HG03571 (cell line): ENCODE data around the gene TBL1X.
A peak's percentile ranks its signal among the peaks of the same experiment; 100 is the strongest.

Experiments
- ATAC-seq: cut with Tn5 transposase; IDR thresholded peaks from one replicate; pipeline ENCODE4 v1.9.1; 2021; ENCODE audit not compliant: unreplicated experiment

The TBL1X gene

DNA sequence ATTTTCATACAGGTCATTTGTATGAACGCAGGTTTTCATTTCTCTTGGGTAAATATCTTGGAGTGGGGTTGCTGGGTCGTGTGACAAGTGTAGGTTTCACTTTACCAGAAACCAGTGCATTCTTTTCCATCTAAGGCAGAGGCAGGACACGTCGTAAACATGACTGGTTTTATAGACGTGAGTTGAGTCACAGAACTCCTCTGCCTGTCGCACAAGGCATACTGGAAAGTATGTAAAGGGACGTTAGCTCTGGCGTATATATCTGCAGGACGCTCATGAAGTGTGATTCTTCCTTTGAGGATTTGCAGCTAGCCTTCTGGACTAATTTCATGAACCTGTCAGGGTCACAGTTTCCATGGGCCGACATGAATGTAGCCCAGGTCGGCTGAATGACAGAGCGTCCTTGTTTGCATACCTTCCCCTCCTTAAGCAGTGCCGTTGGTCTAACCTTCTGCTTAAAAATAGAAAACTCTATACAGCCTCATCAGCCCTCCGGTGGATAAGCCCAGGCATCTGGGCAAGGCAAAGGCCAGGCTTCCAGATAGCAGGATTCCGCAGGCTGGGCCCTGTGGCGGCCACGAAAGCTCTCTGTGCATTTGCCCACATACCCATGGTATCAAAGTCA is 194.8 kb downstream of the TBL1X start:
- ATAC-seq, result no peak

DNA sequence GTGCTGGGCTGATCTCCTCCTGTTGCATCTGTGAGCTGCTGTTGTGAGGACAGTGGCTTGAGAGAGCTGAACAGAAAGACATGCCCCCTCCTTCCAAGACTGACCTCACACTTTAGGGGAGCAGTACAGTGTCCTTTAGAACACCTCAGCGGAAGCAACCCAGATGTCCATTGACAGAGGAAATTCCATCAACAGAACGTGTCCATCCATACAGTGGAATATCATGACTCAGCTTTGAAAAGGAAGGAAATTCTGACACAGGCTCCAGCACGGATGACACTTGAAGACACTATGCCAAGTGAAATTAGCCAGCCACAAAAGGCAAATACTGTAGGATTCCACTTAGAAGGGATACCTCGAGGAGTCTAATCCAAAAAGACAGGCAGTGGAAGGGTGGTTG is 197.3 kb downstream of the TBL1X start:
- no peak for ATAC-seq

DNA sequence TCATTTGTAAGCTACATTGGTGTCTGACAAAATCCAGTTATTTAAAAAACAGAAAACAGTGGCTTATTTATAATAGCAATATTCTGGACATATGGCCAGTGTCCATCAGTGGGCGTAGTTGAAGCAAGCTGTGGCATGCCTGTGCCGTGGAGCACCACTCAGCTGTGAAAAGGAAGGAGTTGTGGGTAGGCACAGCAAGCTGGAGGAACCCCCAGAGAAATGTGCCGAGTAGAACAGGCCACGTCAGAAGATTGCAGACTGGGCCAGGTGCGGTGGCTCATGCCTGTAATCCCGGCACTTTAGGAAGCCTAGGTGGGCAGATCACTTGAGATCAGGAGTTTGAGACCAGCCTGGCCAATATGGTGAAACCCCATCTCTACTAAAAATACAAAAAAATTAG is 198.4 kb downstream of the TBL1X start:
- ATAC-seq, result no peak

DNA sequence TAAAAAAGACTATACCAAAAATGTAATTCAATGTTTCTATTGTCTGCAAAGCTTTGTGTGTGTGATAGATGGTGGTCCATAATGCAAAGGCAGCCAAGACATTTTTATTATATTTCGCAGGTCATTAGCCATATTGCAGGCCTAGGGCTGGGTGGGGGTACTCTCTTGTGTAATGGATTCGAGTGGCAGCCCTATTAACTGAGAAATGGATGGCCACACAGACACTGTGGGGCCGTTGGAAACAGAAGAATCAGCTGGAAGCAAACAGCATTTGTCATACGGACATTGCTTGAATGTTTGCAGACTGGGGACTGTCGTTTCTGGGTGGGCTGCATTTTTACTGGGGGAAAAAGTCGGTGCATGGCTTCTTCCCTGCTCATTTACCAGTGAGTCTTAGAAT is 199.4 kb downstream of the TBL1X start:
- no peak for ATAC-seq

DNA sequence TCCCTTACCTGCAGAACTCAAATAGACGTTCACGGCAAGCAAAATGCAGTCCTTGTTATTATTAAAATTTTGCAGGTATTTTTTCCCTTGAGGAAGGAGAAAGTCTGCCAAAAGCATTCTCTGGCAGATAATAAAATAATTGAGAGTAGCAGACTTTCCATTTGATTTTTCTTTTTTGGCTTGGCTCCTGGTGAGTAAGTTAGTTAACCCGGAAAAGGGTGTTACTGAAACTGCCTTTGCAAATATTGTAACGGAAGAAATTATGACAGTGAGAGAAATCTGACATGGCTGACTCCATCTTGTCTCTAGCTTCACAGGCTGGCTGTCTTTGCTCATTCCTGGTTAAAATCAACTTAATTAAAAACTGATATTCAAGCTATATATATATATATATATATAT is 200.3 kb downstream of the TBL1X start:
- no peak for ATAC-seq

DNA sequence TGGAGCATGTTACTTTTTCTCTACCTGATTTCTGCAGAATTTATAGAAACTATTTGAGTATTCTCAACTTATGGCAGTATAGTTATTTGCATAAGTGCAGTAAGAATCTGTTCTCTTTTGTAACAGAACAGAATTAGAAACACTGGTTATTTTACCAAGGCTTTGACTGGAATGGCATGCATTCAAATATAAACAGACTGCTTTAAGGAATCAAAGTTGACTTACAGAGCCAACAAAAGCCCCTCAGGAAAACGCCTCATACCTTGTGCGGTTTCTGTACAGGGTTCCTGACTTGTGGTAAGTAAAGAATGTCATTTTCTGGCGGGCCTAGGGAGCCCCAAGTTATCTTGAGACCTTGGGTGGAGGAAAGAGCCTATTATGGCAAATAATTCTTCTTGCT is 203.7 kb downstream of the TBL1X start:
- no peak for ATAC-seq

DNA sequence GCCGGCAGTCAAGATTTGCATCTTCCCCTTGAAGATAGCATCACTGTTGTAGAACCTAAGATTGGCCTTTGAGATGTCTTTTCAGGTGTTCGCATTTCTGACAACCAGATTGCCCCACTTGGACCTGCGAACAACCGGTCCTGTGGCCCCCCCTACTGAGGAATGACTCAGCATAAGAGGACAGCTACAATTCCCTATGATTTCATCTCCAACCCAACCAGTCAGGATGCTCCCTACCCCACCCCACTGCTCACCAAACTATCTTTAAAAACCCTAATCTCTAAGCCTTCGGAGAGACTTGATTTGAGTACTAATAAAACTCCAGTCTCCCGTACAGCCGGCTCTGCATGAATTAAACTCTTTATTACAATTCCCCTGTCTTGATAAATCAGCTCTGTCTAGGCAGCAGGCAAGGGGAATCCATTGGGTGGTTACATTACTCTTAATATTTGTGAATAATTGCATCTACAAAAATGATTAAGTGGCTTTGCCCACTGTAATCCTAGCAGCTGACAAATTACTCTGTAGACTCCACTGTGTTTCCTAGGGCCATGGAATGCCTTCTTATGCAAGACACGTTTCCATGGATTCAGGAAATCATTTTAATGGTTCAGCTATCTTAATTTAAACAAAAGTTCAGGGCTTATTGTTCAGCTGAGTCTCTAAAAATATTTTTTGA is 205.4 kb downstream of the TBL1X start:
- no peak for ATAC-seq

DNA sequence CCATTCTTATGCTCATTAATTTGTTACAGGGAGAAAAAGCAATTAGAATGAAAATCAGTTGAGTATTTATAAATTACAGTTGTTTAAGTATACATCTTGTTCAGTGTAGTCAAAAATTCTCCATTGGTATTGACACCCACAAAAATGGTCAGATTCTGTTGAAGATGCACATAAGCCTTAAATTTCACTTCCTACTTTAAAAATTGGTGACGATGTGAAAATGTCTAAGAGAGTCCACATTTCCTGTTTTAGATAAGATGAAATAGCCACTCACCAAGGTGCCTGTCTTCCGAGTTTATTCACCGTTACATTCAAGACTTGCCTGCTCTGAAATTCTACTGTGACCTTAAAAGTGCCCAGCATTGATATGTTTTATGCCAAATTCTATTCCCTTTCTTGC is 207.1 kb downstream of the TBL1X start:
- ATAC-seq, result no peak

DNA sequence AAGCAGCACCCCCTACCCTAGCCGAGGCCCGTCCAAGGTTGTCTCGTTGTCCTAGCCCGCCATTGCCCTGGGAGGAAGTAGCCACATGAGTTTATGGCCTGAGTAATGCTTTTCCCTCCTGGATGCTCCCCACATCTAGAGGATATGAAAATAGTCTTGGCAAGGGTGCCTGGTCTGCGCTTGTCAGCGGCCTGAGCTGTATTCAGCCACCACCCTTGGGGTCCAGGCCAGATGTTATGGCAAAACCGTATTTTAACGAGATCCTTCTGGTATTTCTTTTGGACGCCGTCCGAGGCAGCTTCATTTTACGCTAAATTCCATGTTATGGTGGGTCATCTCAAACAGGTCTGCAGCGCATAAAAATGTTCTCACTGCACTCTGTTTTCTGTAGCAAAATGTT is 211.4 kb downstream of the TBL1X start:
- no peak for ATAC-seq

DNA sequence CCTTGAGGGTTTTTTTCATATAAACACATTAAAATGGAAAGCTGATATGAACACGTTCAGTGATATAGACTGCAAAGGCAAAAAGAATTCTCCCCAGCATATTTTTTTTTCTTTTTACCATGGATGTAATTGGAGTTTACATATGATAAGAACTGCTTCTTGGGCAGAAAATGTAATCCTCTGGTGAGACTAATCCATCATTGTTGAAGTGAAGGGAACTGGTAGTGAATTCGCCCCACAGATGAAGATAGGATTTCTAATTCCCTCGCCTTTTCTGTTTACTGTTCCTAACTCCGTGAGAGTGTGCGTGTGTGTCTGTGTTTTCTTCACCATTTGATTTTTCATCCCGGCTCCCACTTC is 211.9 kb downstream of the TBL1X start:
- ATAC-seq, result no peak

DNA sequence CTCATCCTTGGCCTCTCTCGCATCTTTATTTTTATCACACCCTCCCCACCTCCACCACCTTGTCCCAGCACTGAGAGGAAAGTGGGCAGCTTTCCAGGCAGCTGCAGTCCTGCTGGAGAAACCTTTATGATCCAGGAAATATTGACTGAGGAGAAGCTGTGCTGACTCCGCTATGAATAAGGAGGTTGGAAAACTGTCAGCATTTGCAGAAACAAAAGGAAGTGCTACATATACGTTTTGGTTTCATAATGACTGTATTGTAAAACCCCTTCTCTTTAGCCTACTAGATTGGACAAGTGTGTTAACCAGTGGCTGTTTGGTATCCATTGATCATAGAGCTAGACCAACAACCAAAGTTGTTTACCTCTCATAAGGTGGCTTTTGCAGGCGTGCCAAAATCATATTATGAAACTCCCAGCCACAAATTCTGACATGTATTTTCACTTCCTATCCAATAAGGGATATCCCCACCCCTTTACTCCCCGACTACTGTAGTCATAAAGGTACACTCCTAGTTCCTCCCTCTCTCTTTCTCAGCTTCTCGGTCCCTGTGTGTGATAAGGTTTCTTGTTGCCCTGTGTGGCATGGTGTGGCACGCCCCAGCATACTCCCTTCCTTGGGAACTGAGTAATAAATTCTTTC is 212.4 kb downstream of the TBL1X start:
- peak; percentile 98 for ATAC-seq

DNA sequence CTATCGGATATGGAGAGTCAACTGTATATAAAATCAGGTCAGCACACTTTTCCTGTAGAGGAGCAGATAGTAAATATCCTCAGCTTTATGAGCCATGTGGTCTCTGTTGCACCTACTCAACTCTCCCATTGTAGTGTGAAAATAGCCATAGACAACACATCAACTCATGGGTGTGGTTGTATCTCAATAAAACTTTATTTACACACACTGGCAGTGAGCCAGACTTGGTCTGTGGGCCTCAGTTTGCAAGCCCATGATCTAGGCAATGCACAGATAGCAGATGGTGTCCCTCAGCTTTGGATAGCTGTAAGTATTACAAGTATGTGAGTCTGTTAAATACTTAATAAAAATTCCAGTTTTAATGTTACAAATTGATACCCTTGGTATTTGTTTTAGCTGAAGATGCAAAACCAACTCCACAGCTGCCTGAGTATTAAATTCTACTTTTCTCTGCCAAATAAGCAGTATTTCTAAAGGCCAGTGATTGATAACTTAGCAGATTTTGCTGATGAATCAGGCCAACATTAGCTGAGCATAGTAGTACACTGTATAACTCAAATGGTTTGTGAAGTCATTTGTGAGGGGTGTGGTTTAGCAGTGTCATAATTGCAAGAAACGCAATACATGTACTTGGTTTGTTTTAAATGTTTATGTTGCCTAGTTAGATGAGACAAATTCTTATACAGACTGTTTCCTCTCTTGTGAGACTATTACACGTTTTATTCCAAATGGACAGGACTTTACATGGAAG is 213.5 kb downstream of the TBL1X start:
- ATAC-seq, result no peak

DNA sequence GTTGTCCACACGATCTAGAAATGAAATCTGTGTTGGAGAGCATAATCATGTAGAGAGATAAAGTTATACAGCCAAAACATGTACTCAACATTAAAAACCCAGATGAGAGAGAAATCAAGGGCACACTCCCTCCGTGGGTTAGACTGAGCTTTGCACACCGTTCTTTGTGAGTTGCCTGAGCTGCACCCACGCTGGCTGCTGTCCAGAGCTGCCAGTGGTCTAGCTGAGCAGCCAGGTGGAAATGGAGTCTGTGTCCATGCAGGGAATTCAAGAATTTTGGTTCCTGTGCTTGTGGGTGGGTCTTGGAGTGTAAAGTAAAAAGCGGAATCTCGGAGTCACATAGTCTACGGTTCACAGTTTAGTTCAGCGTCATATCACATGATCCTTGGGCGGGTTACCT is 216.2 kb downstream of the TBL1X start:
- ATAC-seq, result no peak

DNA sequence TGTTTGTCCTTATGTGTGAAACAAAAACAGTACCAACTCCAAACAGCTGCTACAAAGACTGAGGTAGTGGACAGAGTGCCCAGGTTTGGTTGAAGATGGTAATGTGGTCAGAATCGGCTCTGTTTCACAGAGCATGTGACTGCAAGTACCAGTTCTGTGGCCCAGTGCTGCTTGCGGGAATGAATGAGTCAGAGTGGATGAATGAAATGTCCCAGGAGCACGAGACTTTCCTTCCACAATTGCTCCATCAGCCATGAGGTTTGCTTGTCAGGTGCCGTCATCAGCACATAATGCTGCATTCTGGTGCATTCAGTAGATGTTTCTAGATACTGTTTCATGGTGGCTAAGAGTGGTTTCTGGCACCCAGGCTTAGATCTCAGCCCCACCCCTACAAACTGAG is 216.6 kb downstream of the TBL1X start:
- no peak for ATAC-seq

DNA sequence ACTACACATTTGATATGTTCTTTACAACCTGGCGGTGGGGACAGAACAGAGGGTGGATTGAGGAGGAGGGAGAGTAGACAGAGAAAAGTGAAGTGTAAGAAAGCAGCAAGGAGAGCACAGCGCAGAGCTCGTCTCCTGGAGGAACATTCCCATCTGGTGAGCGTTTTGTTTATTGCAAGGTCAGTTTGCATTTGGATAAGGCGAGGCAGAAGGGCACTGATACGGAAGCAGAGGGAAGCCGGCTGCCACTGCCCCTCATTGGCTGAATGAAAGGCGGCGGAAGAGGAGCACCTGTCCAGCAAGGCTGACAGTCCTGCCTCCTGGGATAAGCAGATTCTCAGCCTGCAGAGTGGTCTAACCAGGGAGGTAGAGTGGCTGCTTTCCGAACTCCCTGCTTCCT is 217.6 kb downstream of the TBL1X start:
- ATAC-seq, result no peak

DNA sequence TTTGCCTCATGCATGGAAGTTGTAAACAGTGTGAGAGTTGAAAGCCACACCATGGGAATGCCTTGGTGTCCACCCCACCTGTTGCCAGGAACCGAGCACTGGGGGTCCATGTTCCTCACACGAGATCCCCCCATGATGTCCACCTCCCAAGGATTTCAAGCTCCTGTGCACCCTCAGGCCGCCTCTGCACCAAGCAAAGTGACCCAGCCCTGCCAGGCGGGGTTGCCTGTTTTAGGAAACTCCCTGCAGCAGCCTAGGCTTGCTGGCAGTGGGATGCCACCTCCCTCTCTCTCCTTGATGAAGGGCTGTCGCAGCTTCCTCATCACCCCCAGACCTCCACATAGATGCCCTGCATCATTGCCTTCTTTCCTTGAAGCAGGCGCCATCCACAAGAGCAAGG is 218.0 kb downstream of the TBL1X start:
- ATAC-seq, result no peak

DNA sequence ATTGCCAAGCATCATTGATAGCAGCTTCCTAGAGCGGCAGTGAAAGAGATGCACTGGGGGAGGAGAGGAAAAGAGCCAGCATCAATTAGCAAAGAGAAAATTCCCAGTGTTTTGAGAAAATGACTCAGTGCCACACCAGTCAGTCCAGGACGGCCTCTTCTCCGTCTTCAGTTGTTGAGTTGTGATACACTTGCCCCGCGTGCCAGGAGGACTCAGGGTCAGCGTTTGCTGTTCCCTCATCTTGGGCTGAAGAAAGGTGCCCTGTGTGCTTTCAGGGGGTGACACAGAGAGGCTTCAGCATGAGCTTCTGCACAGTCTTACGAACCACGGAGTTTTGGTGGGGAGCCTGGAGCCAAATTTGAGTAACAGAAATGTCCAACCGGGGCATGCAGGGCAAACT is 218.5 kb downstream of the TBL1X start:
- ATAC-seq, result no peak

DNA sequence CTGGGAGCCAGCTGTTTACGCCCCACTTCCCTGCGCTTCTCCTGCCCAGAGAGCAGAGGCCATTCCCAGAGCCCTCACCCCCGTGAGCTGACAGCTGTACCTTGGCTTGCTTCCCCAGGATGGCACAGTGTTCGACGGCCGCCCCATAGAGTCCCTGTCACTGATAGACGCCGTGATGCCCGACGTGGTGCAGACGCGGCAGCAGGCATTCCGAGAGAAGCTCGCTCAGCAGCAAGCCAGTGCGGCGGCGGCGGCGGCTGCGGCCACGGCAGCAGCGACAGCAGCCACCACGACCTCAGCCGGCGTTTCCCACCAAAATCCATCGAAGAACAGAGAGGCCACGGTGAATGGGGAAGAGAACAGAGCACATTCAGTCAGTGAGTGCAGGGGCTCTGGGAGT is 223.0 kb downstream of the TBL1X start:
- no peak for ATAC-seq

DNA sequence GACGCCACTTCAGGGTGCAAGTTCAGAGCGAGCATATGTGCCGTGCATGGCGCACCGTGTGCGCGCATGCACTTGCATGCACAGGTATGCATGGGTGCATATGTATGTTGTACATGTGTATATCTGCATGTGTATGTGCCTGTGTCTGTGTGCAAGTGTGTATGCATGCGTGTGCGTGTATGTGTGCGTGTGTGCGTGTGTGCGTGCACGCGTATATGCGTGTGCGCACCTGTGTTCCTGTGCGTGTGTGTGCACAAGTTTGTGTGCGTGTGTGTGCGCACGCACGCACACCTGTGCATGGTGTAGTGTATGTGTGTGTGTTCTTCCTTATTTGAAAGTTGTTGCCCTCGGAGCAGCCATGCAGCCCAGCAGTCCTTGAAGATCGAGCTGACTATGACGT is 224.0 kb downstream of the TBL1X start:
- ATAC-seq, result no peak

DNA sequence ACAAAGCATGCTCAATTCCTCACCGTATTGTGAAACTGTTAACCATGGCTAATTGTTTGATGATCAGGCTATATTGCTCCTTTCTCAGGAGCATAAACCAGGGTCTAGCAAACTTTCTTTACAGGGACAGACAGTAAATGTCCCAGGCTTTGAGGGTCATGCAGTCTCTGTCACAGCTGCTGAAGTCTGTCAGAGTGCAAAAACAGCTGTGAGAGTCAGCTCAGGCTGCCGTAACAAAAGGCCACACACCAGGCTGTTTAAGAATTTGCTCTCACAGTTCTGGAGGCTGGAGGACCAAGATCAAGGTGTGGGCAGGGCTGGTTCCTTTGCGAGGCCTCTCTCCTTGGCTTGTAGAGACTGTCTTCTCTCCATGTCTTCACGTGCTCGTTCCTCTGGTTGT is 225.2 kb downstream of the TBL1X start:
- ATAC-seq, result no peak

DNA sequence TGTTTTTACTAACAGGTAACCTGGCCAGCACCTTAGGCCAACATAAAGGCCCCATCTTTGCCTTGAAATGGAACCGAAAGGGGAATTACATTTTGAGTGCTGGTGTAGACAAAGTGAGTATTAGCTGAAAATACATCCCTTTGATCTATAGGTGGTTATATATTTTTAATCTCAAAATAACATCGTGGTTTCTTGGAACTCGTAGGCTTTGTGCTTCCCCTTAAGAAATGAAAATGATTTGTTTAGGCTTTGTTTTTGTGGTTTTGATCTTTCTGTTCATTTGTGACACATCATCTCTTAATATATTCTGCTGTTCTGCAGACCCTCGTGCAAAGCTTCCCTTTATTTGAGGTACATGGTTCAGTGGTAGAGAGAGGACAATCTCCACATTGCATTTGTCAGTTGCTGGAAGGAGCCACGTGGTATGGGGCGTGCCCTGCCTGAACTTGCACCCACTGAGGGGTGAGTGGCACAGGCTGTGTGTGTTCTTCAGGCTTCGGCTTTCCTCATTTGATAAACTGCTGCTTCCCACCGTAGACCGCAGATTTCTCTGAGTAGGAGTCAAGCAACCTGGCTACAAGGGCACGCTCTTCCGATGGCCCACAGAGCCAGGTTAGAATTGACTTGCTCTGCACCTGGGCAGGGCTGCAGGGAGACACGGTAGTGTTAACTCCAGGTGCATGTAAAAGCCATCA is 228.6 kb downstream of the TBL1X start:
- ATAC-seq, result no peak
